Ishikawa (cell line): ENCODE results near the gene EYA2.

Experiments used
- CEBPB ChIP-seq: IDR thresholded peaks from 2 replicates; pipeline ENCODE4 v1.6.1; 2012
- EP300 ChIP-seq: IDR thresholded peaks from 2 replicates; pipeline ENCODE4 v1.6.1; 2012; ENCODE audit warnings: borderline replicate concordance
- FOXM1 ChIP-seq: IDR thresholded peaks from 2 replicates; pipeline ENCODE4 v1.6.1; 2012; ENCODE audit warnings: low read depth, borderline replicate concordance
- RAD21 ChIP-seq: IDR thresholded peaks from 2 replicates; pipeline ENCODE4 v1.6.1; 2012; ENCODE audit warnings: low read depth
- TAF1 ChIP-seq: IDR thresholded peaks from 2 replicates; pipeline ENCODE4 v1.6.1; 2012; ENCODE audit warnings: low read depth, mild to moderate bottlenecking
- YY1 ChIP-seq: IDR thresholded peaks from 2 replicates; pipeline ENCODE4 v1.6.1; 2012; ENCODE audit warnings: low read depth
- TF ChIP-seq, protein P1 (sequence below): IDR thresholded peaks from 2 replicates; pipeline ENCODE4 v1.6.1; 2012; ENCODE audit warnings: low read depth, mild to moderate bottlenecking
- TF ChIP-seq, protein P2 (sequence below): IDR thresholded peaks from 2 replicates; pipeline ENCODE4 v1.6.1; 2012

DNA sequence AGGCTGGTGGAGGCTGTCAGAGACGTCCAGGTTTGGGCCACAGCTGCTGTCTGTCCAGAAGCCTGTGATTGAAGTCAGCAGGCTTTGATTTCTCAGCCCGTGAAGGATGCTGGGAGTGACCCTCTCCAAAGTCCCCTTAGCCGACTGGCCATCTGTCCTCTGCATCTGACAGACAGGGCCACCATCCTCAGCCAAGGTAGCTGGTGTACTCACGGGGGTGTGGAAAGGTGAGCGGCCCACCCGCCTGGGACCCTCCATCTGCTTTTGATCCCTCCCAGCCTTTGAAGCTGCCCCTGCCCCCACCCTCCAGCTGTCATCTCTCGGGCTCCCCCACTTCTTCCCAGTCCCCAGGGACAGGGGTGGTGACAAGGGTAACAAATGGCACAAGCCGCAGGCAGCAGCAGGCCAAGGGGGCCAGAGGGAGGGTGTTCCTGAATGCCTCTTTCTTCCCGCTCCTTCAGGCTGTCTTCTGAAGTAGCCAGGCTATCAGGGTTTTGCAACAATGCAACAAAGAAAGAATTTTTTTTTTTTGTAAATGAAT is 84.4 kb downstream of the EYA2 start:
- no peak for TF ChIP-seq YY1
- TF ChIP-seq, protein P1, sequence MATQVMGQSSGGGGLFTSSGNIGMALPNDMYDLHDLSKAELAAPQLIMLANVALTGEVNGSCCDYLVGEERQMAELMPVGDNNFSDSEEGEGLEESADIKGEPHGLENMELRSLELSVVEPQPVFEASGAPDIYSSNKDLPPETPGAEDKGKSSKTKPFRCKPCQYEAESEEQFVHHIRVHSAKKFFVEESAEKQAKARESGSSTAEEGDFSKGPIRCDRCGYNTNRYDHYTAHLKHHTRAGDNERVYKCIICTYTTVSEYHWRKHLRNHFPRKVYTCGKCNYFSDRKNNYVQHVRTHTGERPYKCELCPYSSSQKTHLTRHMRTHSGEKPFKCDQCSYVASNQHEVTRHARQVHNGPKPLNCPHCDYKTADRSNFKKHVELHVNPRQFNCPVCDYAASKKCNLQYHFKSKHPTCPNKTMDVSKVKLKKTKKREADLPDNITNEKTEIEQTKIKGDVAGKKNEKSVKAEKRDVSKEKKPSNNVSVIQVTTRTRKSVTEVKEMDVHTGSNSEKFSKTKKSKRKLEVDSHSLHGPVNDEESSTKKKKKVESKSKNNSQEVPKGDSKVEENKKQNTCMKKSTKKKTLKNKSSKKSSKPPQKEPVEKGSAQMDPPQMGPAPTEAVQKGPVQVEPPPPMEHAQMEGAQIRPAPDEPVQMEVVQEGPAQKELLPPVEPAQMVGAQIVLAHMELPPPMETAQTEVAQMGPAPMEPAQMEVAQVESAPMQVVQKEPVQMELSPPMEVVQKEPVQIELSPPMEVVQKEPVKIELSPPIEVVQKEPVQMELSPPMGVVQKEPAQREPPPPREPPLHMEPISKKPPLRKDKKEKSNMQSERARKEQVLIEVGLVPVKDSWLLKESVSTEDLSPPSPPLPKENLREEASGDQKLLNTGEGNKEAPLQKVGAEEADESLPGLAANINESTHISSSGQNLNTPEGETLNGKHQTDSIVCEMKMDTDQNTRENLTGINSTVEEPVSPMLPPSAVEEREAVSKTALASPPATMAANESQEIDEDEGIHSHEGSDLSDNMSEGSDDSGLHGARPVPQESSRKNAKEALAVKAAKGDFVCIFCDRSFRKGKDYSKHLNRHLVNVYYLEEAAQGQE = no peak
- TF ChIP-seq EP300 = no peak
- TF ChIP-seq RAD21 = no peak
- TF ChIP-seq, protein P2, sequence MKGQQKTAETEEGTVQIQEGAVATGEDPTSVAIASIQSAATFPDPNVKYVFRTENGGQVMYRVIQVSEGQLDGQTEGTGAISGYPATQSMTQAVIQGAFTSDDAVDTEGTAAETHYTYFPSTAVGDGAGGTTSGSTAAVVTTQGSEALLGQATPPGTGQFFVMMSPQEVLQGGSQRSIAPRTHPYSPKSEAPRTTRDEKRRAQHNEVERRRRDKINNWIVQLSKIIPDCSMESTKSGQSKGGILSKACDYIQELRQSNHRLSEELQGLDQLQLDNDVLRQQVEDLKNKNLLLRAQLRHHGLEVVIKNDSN = no peak
- no peak for TF ChIP-seq FOXM1
- no peak for TF ChIP-seq CEBPB
- TF ChIP-seq TAF1 = no peak
